GOT3 (cell line): Measurements from ENCODE around the gene ATP8A1.
"Not testable (repeated sequence)": the region's sequence is repeated elsewhere in the genome, so short reads cannot be mapped to it uniquely, and the experiment has no call there.

Experiments
- DNase-seq: peaks from one replicate; lab custom pipeline; 2025; ENCODE audit warnings: mixed read lengths; lab: John Stamatoyannopoulos, UW

The ATP8A1 gene

GRCh38 chr4:42656944-42657792, at the start of gene ATP8A1:
Gene ATP8A1 (minus strand): TSS chr4:42657105. CDS start chr4:42656873, 232 bp downstream.
- DNase-seq = peak; percentile 65

GRCh38 chr4:42706086-42706485, 49.2 kb upstream of the ATP8A1 start:
- DNase-seq = no peak

GRCh38 chr4:42703813-42704212, 46.9 kb upstream of the ATP8A1 start:
- no peak for DNase-seq

GRCh38 chr4:42702895-42703294, 46.0 kb upstream of the ATP8A1 start:
- no peak for DNase-seq

GRCh38 chr4:42701780-42702179, 44.9 kb upstream of the ATP8A1 start:
- not testable (repeated sequence) for DNase-seq

GRCh38 chr4:42690537-42690936, 33.6 kb upstream of the ATP8A1 start:
- no peak for DNase-seq

- no peak for DNase-seq
Observed at GRCh38 chr4:42683393-42683792, 26.5 kb upstream of the ATP8A1 start.

GRCh38 chr4:42678512-42678911, 21.6 kb upstream of the ATP8A1 start:
- DNase-seq = no peak

- no peak for DNase-seq
Observed at GRCh38 chr4:42676066-42676951, 19.4 kb upstream of the ATP8A1 start.

- DNase-seq = no peak
Observed at GRCh38 chr4:42673082-42673425, 16.1 kb upstream of the ATP8A1 start.

GRCh38 chr4:42672359-42673081, 15.6 kb upstream of the ATP8A1 start:
- no peak for DNase-seq

- DNase-seq = no peak
Observed at GRCh38 chr4:42671431-42672194, 14.7 kb upstream of the ATP8A1 start.

GRCh38 chr4:42658261-42658660, 1.4 kb upstream of the ATP8A1 start:
- DNase-seq = no peak

GRCh38 chr4:42656679-42656943, 294 bp downstream of the ATP8A1 start:
- DNase-seq = no peak

- DNase-seq = no peak
Observed at GRCh38 chr4:42655921-42656678, 805 bp downstream of the ATP8A1 start.

- DNase-seq = no peak
Observed at GRCh38 chr4:42655269-42655637, 1.7 kb downstream of the ATP8A1 start.

- peak; percentile 16 for DNase-seq
Observed at GRCh38 chr4:42654631-42655268, 2.2 kb downstream of the ATP8A1 start.

- DNase-seq = no peak
Observed at GRCh38 chr4:42653626-42654560, 3.0 kb downstream of the ATP8A1 start.

- not testable (repeated sequence) for DNase-seq
Observed at GRCh38 chr4:42652529-42653231, 4.2 kb downstream of the ATP8A1 start.
